Measurements from ENCODE around the gene HOMER2.
A peak's percentile ranks its signal among the peaks of the same experiment; 100 is the strongest.
"Not testable (repeated sequence)": the region's sequence is repeated elsewhere in the genome, so short reads cannot be mapped to it uniquely, and the experiment has no call there.

The HOMER2 gene

DNA sequence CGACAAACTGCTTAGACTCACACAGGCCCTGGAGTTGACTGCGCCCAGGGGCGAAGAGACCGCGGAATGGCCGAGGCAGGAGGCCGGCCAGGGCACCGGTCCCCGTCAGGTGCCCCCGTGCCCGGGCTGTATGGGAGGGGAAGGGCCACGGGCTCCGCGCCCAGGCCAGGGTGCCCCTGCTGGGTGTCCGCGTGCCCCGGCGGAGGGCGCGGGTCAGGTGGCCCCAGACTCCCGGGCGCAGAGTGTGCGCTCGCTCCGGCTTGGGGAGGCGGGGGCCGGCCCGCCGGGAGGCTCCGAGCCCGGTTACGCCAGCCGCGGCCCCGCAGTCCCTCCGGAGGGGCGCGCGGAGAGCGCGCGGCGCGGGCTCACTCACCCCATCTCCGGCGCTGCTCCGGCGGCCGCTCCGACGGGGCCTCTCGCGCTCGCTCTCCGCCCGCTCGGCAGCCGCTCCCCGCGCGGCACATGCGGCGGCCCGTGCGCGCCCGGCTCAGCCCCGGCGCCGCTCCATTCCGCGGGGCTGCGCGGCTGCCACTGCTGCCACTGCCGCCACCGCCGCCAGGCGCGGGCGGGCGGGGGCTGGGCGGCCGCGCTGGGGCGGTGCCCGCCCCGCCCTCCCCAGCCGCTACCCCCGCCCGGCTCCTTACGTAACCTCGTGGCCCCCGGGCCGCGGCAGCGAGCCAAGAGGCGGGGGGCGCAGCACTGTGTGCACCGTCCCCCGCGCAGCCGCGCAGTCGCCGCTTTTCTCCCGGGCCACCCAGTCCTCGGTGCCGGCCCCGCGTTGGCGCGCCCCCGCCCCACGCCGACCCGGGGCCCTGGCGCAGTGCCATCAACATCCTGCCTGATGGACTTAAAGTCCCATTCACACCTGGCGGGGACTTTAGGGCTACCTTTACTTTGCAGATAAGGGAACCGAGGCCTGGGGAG is at the start of gene HOMER2:
Gene HOMER2, minus strand, starts transcription at position 563 of the 924 bp plus-strand sequence. Its CDS starts 185 bp downstream, at position 378.
- intact Hi-C loops (cut with DNase I): loop anchor here (5.0 kb wide), 1 partner anchor 35 kb away; the partner anchor contains the start of gene RAMAC
- DNase-seq: peak in 5 of 10 donors; percentile 13 to 87 (median 31)

DNA sequence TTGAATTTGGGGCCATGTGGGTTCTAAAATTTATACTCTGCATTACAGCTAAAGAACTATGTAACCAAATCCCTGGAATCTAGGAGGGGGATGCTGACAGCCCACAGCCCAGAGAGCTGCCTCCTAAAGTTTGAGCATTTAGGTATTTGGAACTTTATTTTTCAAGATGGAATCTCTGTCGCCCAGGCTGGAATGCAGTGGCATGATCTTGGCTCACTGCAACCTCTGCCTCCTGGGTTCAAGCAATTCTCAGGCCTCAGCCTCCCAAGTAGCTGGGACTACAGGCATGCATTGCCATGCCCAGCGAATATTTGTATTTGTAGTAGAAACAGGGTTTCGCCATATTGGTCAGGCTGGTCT is 48.1 kb upstream of the HOMER2 start:
- DNase-seq: not testable (repeated sequence)

GRCh38 chr15:82999905-83000671 is 47.6 kb upstream of the HOMER2 start:
- DNase-seq: no peak
- intact Hi-C loops (cut with DNase I): loop anchor here (10.0 kb wide), 1 partner anchor 155 kb away; no protein-coding TSS in a partner anchor

More for the DNA sequence above, 48.1 kb upstream of the HOMER2 start:
- intact Hi-C loops (cut with DNase I): loop anchor here (10.0 kb wide), 1 partner anchor 156 kb away; no protein-coding TSS in a partner anchor

DNA sequence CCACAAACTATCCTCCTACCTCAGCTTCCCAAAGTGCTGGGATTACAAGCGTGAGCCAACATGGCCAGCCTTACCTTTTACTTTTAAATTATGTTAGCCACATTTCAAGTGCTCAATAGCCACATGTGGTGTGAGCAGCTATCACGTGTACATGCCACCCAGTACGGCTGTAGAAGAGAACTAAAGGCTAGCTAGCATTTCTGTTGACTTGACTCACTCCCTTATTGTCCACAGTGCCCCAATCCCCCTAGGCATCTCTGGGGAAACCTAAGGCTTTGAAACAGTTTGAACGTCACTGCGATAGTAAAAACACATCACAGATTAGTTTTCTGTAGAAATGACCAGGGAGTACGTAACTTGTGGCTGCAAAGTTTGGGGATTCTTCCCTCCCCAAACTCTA is 46.9 kb upstream of the HOMER2 start:
- intact Hi-C loops (cut with DNase I): no loop called here

GRCh38 chr15:82995938-82996337 is 43.4 kb upstream of the HOMER2 start:
- intact Hi-C loops (cut with DNase I): no loop called here
- no peak for DNase-seq

More for the DNA sequence above, 46.9 kb upstream of the HOMER2 start:
- DNase-seq: no peak

GRCh38 chr15:82995076-82995475 is 42.6 kb upstream of the HOMER2 start:
- intact Hi-C loops (cut with DNase I): no loop called here
- no peak for DNase-seq

DNA sequence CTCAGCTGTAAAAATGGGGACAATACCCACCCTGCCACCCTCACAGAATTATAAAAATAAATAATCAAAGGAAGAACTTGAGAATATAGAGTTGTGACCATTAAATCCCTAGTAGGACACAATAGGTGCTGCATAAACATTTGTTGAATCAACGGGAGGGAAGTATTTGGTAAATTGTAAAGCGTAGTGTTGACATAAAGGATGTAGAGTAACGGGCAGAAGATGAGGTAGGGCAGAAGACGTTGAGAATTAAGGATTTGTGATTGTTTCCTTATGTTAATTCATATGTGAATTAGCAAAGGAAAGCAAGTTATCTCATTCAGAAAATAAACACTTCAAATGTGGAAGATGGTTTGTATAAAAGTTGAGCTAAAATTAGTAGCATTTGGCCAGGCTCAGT is 40.6 kb upstream of the HOMER2 start:
- no peak for DNase-seq
- intact Hi-C loops (cut with DNase I): no loop called here

- intact Hi-C loops (cut with DNase I): no loop called here
- no peak for DNase-seq
Observed at GRCh38 chr15:82992436-82992998, 40.0 kb upstream of the HOMER2 start.

- intact Hi-C loops (cut with DNase I): loop anchor here (5.0 kb wide), 1 partner anchor 34 kb away; the partner anchor contains the start of gene HOMER2
- DNase-seq: no peak
Observed at GRCh38 chr15:82986442-82986780, 33.9 kb upstream of the HOMER2 start.

DNA sequence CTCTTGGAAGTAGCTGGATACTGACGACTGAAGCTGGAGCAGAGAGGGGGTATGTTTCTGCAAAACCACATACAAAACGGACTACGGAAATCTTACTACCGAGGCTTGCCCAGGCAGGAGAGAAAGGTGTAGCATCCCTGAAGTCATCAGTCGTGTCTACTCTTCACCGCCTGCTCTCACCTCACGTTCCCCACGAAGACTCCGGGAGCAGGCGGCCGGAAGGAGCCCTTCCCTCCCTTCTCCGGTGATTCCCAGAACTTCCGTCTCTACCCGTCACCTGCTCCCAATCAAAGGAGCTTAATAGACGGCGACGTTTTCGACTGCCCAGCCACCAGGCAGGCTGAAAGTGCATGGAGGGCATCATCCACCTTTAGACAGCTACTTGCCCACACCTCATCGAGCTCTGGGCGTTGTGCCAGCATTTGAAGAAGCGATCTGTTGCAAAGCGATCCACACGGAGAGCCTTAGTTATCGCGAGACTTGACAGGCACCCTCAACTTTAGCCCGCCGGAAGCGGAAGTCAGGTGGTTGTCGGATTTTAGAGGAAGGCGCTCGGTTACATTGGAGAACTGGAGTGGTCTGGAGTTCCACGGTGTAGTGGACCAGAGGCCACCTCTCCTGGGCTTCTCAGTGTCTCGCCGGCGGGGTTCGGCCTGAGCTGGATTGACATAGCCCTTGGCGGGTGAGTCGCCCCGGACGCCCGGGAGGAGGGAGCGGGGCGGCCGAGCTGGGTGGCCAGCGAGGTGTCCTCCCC is 33.3 kb upstream of the HOMER2 start, which contains the start of gene RAMAC:
Gene RAMAC, plus strand, starts transcription at position 523 of the 754 bp plus-strand sequence. CDS start 2,809 bp downstream, outside the sequence.
- intact Hi-C loops (cut with DNase I): loop anchor here (5.0 kb wide), 1 partner anchor 34 kb away; the partner anchor contains the start of gene HOMER2
- DNase-seq: peak; percentile 88 to 99 (median 96)

DNA sequence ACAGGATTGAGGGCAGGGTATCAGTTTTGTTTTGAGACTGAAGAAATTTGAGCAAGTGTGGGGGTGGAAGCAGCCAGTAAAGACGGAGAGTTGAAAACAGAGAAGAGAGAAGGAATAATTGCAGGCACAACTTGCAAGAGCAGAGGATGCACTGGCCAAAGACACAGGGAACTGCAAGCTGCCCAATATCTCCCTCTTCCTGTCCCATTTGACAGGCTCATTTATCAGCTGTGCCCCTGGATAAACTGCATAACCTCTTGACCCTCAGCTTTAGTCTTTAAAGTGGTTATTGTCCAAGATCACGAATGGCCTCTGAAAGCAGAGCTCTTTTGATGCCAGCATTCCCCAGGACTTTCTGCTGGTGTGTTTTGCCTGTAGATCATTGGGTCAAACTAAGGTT is 28.5 kb upstream of the HOMER2 start:
- intact Hi-C loops (cut with DNase I): no loop called here
- DNase-seq: no peak

GRCh38 chr15:82979726-82980125 is 27.2 kb upstream of the HOMER2 start:
- intact Hi-C loops (cut with DNase I): no loop called here

DNA sequence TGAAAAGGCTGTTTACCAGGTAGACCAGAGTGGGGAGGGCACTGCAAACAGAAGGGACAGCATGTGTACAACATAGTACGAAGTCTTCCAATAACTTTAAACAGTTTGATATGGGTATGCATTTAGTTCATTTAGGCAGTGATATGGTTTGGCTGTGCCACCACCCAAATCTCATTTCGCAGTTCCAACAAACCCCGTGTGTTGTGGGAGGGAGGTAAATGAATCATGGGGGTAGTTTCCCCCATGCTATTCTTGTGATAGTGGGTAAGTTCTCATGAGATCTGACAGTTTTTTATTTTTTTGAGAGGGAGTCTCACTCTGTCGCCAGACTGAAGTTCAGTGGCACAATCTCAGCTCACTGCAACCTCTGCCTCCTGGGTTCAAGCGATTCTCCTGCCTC is 25.9 kb upstream of the HOMER2 start:
- intact Hi-C loops (cut with DNase I): no loop called here
- no peak for DNase-seq

More at GRCh38 chr15:82979726-82980125, 27.2 kb upstream of the HOMER2 start:
- no peak for DNase-seq

GRCh38 chr15:82977076-82977475 is 24.6 kb upstream of the HOMER2 start:
- DNase-seq: no peak
- intact Hi-C loops (cut with DNase I): no loop called here

DNA sequence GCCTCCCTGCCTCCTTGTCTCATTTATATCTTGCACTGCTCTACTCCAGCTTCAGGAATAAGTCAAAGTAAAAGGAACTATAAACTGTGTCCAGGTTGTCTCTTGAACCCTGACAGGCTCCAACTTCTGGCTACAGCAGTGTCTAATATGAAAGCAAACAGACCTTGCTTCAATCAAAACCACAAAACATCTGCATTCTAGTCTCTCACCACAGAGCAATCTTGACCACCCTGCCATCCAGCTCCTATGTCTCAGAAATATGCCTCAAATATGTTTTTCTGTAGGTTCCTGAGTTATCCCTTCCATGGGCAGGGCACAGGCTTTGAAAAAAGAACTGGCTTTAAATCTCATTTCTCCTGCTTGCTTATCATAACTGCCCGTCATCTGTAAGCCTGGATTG is 20.5 kb upstream of the HOMER2 start:
- intact Hi-C loops (cut with DNase I): no loop called here
- no peak for DNase-seq

DNA sequence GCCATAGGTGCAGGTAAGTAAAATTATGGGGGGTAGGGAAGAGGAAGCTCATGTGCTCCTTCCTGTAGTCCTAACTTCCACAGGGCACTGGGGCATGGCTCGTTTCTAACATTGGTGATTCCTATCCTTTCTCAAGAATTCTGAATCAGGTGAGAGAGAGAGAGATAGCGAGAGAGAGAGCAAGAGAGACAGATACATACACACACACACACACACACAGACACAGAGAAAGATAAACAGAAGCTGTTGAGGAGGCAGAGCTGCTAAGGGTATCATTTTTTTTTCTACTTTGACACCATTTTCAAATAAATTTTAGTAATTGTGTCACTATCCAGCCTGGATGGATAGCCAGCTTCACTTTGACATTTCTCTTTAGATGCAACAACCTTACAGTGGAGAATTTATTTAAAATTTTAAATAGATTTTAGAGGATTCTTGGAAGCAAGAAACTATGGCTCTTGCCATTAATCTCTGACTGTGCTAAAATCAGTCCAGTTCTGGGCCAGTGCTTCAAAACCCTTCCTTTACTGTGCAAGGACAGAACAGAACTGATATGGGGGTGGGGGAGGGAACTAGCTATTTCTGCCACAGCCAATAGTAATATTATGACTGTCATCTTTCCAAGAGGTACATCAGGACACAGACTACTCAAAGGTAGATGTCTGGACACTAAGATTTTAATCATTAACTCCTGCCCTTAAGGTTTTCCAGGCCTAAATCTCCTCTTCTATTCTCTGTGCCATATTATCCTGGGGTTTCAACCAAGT is 18.9 kb upstream of the HOMER2 start:
- intact Hi-C loops (cut with DNase I): no loop called here
- DNase-seq: no peak

DNA sequence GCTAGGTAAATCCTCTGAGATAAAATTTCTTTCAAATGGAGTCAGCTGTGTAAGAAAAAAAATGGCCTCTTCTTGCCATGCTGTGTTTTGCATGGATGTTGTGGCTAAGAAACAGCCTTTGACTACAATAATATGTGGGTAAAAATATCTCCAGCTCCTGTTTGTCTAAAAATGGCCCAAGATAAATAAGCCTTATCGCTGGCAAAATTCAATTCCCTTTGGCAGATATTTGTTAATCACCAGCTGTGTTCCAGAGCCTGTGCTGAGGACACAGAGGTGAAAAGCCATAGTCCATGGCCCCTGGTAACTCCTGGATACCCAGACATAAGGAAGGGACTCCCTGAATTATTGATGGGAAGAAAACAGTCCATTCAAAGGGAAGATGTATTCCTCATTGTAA is 18.2 kb upstream of the HOMER2 start:
- DNase-seq: no peak
- intact Hi-C loops (cut with DNase I): no loop called here

- DNase-seq: no peak
- intact Hi-C loops (cut with DNase I): no loop called here
Observed at GRCh38 chr15:82970078-82970686, 17.7 kb upstream of the HOMER2 start.

DNA sequence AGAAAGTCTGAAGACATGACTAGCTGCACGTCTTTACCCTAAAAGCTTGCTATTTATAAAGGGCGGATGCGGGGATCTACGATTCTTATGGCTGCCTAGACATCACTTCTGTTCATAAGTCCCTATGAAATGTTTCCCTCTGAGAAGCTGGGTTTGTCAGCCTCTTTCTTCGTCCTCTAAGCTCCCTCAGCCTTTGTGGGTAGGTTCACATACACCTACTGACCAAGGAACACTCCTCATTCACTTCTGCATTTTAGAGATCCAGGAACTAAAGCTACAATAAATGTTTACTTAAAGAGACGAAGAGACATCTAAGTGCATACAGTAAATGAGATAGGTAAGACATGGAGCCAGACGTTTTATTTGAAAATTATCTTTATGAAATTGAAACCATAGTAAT is 16.8 kb upstream of the HOMER2 start:
- intact Hi-C loops (cut with DNase I): no loop called here
- no peak for DNase-seq
